H1 (cell line): Measurements from ENCODE around the gene PARP4. TPM values are rescaled to one million over a fixed set of nuclear protein-coding genes. Genes with fewer than 3 reads are reported as not detected.

Experiments
- CTCF ChIA-PET: fragments of 300-600 bp; sonication (Branson Sonifier 250); formaldehyde crosslinking; loops from one replicate; lab custom pipeline; 2021; ENCODE audit not compliant: partially characterized antibody; lab: Charles Lee
- POLR2A ChIA-PET: fragments of 300-600 bp; sonication (Branson Sonifier 250); formaldehyde crosslinking; loops from one replicate; lab custom pipeline; 2021; ENCODE audit warnings: inconsistent platforms; ENCODE audit not compliant: partially characterized antibody; lab: Charles Lee
- DNase-seq, 2 experiments: peaks; one replicate each; pipeline versions ENCODE4 v3.0.0 to v3.0.0-alpha.2; 2010 to 2022; ENCODE audit warnings: low spot score in 2 of 2, low read depth in 1 of 2, mixed read lengths in 1 of 2
- FAIRE-seq: peaks from 2 replicates; lab custom pipeline; 2011; peaks lifted over from hg19 to GRCh38; lab: Jason Lieb, UNC
- H2AFZ ChIP-seq: 2 replicates; pipeline ENCODE4 v1.8.1; 2012; ENCODE audit warnings: low read length, inconsistent platforms
- H2AK5ac ChIP-seq: 2 replicates; pipeline ENCODE4 v1.6.1; 2013; ENCODE audit warnings: low read depth, low read length
- H2BK120ac ChIP-seq: replicated peaks from 2 replicates; pipeline ENCODE3; 2013; ENCODE audit warnings: low read depth, low read length, inconsistent platforms
- H2BK12ac ChIP-seq: 2 replicates; pipeline ENCODE4 v1.6.1; 2013; ENCODE audit warnings: low read depth, low read length
- H2BK15ac ChIP-seq: 2 replicates; pipeline ENCODE4 v1.6.1; 2013; ENCODE audit warnings: low read length
- H2BK20ac ChIP-seq: 2 replicates; pipeline ENCODE4 v1.6.1; 2013; ENCODE audit warnings: low read length
- H2BK5ac ChIP-seq: 2 replicates; pipeline ENCODE4 v1.6.1; 2013; ENCODE audit warnings: low read depth, low read length
- H3K14ac ChIP-seq: 2 replicates; pipeline ENCODE4 v1.6.1; 2013; ENCODE audit warnings: inconsistent platforms; ENCODE audit not compliant: insufficient read length
- H3K18ac ChIP-seq: 2 replicates; pipeline ENCODE4 v1.6.1; 2013; ENCODE audit warnings: low read length; ENCODE audit errors: extremely low read depth
- H3K23ac ChIP-seq: 2 replicates; pipeline ENCODE4 v1.6.1; 2013; ENCODE audit warnings: inconsistent platforms; ENCODE audit not compliant: insufficient read length
- H3K23me2 ChIP-seq: 2 replicates; pipeline ENCODE4 v1.6.1; 2013; ENCODE audit warnings: low read depth, low read length
- H3K27ac ChIP-seq: 2 replicates; pipeline ENCODE4 v1.6.1; 2011; ENCODE audit warnings: low read depth, low read length, inconsistent platforms
- H3K27me3 ChIP-seq, 4 experiments: replicated peaks in 1 of 4; 1 replicate in 1 of 4; 2 replicates in 3 of 4; pipeline versions ENCODE4 v1.6.1 to v1.8.1; 2011 to 2013; ENCODE audit warnings: low read length in 3 of 4, mild to moderate bottlenecking in 3 of 4, inconsistent platforms in 2 of 4, mixed read lengths in 2 of 4, moderate library complexity in 1 of 4; ENCODE audit not compliant: control insufficient read depth in 3 of 4, insufficient read depth in 3 of 4; ENCODE audit errors: extremely low read depth in 1 of 4
- H3K36me3 ChIP-seq, 4 experiments: 2 replicates each; pipeline versions ENCODE4 v1.6.1 to v1.8.1; 2011 to 2013; ENCODE audit warnings: mild to moderate bottlenecking in 4 of 4, low read length in 3 of 4, moderate library complexity in 2 of 4, control low read depth in 1 of 4, inconsistent platforms in 1 of 4; ENCODE audit not compliant: insufficient read depth in 4 of 4, control insufficient read depth in 2 of 4
- H3K4ac ChIP-seq: replicated peaks from 2 replicates; pipeline ENCODE3; 2013; ENCODE audit warnings: low read length, low read depth, mixed read lengths, inconsistent platforms; ENCODE audit not compliant: insufficient read length
- H3K4me1 ChIP-seq, 4 experiments: replicated peaks in 1 of 4; 1 replicate in 1 of 4; 2 replicates in 3 of 4; pipeline versions ENCODE4 v1.6.1 to v1.8.1; 2011 to 2013; ENCODE audit warnings: low read length in 3 of 4, inconsistent platforms in 2 of 4, mixed read lengths in 1 of 4; ENCODE audit not compliant: insufficient read depth in 4 of 4, control insufficient read depth in 3 of 4
- H3K4me2 ChIP-seq, 2 experiments: 2 replicates each; pipeline versions ENCODE4 v1.6.1 to v1.8.1; 2011 to 2013; ENCODE audit warnings: low read depth in 2 of 2, low read length in 2 of 2, control low read depth in 1 of 2, inconsistent platforms in 1 of 2, mild to moderate bottlenecking in 1 of 2; ENCODE audit not compliant: insufficient read depth in 1 of 2
- H3K4me3 ChIP-seq, 4 experiments: fragments of 200-600, 300-600 bp in 1 of 4; sonication (generic), shearing (Covaris generic), sonication (Bioruptor Twin) in 1 of 4; 2 replicates each; pipeline versions ENCODE4 v1.5.1 to v1.8.1; 2011 to 2016; ENCODE audit warnings: low read length in 4 of 4, low read depth in 3 of 4, control low read depth in 2 of 4, inconsistent platforms in 2 of 4, mild to moderate bottlenecking in 2 of 4, mixed read lengths in 1 of 4, moderate library complexity in 1 of 4; ENCODE audit not compliant: insufficient read depth in 2 of 4; ENCODE audit errors: extremely low read depth in 1 of 4
- H3K56ac ChIP-seq: replicated peaks from 2 replicates; pipeline ENCODE3; 2013; ENCODE audit warnings: low read depth, mild to moderate bottlenecking, mixed read lengths, low read length, inconsistent platforms; ENCODE audit not compliant: insufficient read length
- H3K79me1 ChIP-seq: 2 replicates; pipeline ENCODE4 v1.6.1; 2013; ENCODE audit warnings: low read depth, low read length, control low read depth
- H3K79me2 ChIP-seq, 2 experiments: 2 replicates each; pipeline versions ENCODE4 v1.6.1 to v1.8.1; 2012 to 2013; ENCODE audit warnings: low read length in 2 of 2, mild to moderate bottlenecking in 2 of 2, inconsistent platforms in 1 of 2; ENCODE audit not compliant: insufficient read depth in 2 of 2, control insufficient read depth in 1 of 2
- H3K9ac ChIP-seq, 4 experiments: replicated peaks in 1 of 4; 1 replicate in 1 of 4; 2 replicates in 3 of 4; pipeline versions ENCODE4 v1.6.1 to v1.8.1; 2011 to 2013; ENCODE audit warnings: low read depth in 3 of 4, low read length in 3 of 4, control low read depth in 2 of 4, mild to moderate bottlenecking in 2 of 4, moderate library complexity in 2 of 4, inconsistent platforms in 1 of 4; ENCODE audit errors: extremely low read depth in 1 of 4
- H3K9me3 ChIP-seq, 2 experiments: 2 replicates each; pipeline versions ENCODE4 v1.6.1 to v1.8.1; 2012 to 2013; ENCODE audit warnings: mild to moderate bottlenecking in 2 of 2, moderate library complexity in 2 of 2, control low read depth in 1 of 2, inconsistent platforms in 1 of 2, low read depth in 1 of 2, low read length in 1 of 2, mixed read lengths in 1 of 2; ENCODE audit not compliant: insufficient read depth in 2 of 2
- H4K20me1 ChIP-seq, 2 experiments: replicated peaks in 1 of 2; 2 replicates each; pipeline versions ENCODE3 to v1.8.1; 2011 to 2013; ENCODE audit warnings: inconsistent platforms in 2 of 2, low read length in 2 of 2, mild to moderate bottlenecking in 1 of 2; ENCODE audit not compliant: insufficient read depth in 2 of 2, control insufficient read depth in 1 of 2
- H4K5ac ChIP-seq: 2 replicates; pipeline ENCODE4 v1.6.1; 2013; ENCODE audit warnings: low read length, low read depth, mixed read lengths, inconsistent platforms; ENCODE audit not compliant: insufficient read length
- H4K8ac ChIP-seq: 2 replicates; pipeline ENCODE4 v1.8.0; 2013; ENCODE audit warnings: mild to moderate bottlenecking, moderate library complexity, low read length, inconsistent platforms; ENCODE audit not compliant: insufficient read depth; ENCODE audit errors: extremely low read depth
- H4K91ac ChIP-seq: replicated peaks from 2 replicates; pipeline ENCODE3; 2013; ENCODE audit warnings: low read length, mixed read lengths, inconsistent platforms; ENCODE audit not compliant: insufficient read length
- BCL11A ChIP-seq, 2 experiments: IDR thresholded peaks; one replicate each; pipeline ENCODE4 v1.6.1; 2011; ENCODE audit warnings: low read depth in 2 of 2, low read length in 2 of 2, mild to moderate bottlenecking in 2 of 2
- CBX5 ChIP-seq: fragments of 300-800, 300-1000 bp; sonication (generic); IDR thresholded peaks from 2 replicates; pipeline ENCODE4 v1.7.1; 2016; ENCODE audit warnings: antibody characterized with exemption, low read length, low read depth
- CHD1 ChIP-seq: IDR thresholded peaks from 2 replicates; pipeline ENCODE4 v1.6.1; 2012; ENCODE audit warnings: low read depth, low read length, improper control_type of control experiment
- CHD2 ChIP-seq: IDR thresholded peaks from 2 replicates; pipeline ENCODE4 v1.6.1; 2012; ENCODE audit warnings: low read length, improper control_type of control experiment
- CTBP2 ChIP-seq: IDR thresholded peaks from 2 replicates; pipeline ENCODE4 v1.7.0; 2011; ENCODE audit warnings: borderline replicate concordance, mild to moderate bottlenecking, moderate library complexity, mixed read lengths, low read length; ENCODE audit not compliant: insufficient read depth, insufficient read length
- HDAC2 ChIP-seq, 2 experiments: fragments of 300-600 bp in 1 of 2; sonication (generic) in 1 of 2; IDR thresholded peaks; 2 replicates each; pipeline ENCODE4 v1.6.1; 2011 to 2012; ENCODE audit warnings: low read depth in 2 of 2, low read length in 2 of 2, mild to moderate bottlenecking in 2 of 2, moderate library complexity in 2 of 2, borderline replicate concordance in 1 of 2, inconsistent platforms in 1 of 2
- KDM4A ChIP-seq: IDR thresholded peaks from one replicate; pipeline ENCODE4 v1.7.1; 2012; ENCODE audit warnings: low read depth, mild to moderate bottlenecking, moderate library complexity, low read length, inconsistent platforms; ENCODE audit not compliant: severe bottlenecking
- RAD21 ChIP-seq, 2 experiments: IDR thresholded peaks in 1 of 2; conservative IDR thresholded peaks in 1 of 2; 2 replicates each; pipeline ENCODE4 v1.6.1; 2011; ENCODE audit warnings: low read depth in 2 of 2, low read length in 2 of 2, improper control_type of control experiment in 1 of 2, inconsistent platforms in 1 of 2, mild to moderate bottlenecking in 1 of 2, moderate library complexity in 1 of 2
- RFX5 ChIP-seq: IDR thresholded peaks from 2 replicates; pipeline ENCODE4 v1.6.1; 2011; ENCODE audit warnings: low read depth, low read length, improper control_type of control experiment, borderline replicate concordance
- SAP30 ChIP-seq: fragments of 300-600 bp; sonication (generic); IDR thresholded peaks from 2 replicates; pipeline ENCODE4 v1.7.1; 2012; ENCODE audit warnings: low read length, moderate library complexity, mild to moderate bottlenecking, inconsistent platforms; ENCODE audit not compliant: insufficient read depth, insufficient replicate concordance
- SIRT6 ChIP-seq: IDR thresholded peaks from one replicate; pipeline ENCODE4 v1.7.1; 2012; ENCODE audit warnings: low read length, inconsistent platforms
- SP1 ChIP-seq: IDR thresholded peaks from 2 replicates; pipeline ENCODE4 v1.6.1; 2011; ENCODE audit warnings: low read depth, low read length
- TCF12 ChIP-seq: IDR thresholded peaks from 2 replicates; pipeline ENCODE4 v1.6.1; 2011; ENCODE audit warnings: low read depth, mild to moderate bottlenecking, low read length
- YY1 ChIP-seq: IDR thresholded peaks from 2 replicates; pipeline ENCODE4 v1.6.1; 2011; ENCODE audit warnings: low read depth, mild to moderate bottlenecking, low read length
- ZNF274 ChIP-seq: IDR thresholded peaks from 2 replicates; pipeline ENCODE4 v1.7.0; 2012; ENCODE audit warnings: low read length, borderline replicate concordance; ENCODE audit errors: extremely low read depth
- WGBS, 2 experiments: shearing (Covaris generic) in 1 of 2; methylation state at CpG; one replicate each; pipeline versions ENCODE4 v1.1.6 to v1.1.7; 2013 to 2015; ENCODE audit warnings: low lambda C conversion rate in 2 of 2, mixed read lengths in 2 of 2, inconsistent platforms in 1 of 2, low coverage in 1 of 2, missing lambda C conversion rate in 1 of 2; ENCODE audit not compliant: insufficient replicate concordance in 2 of 2, insufficient coverage in 1 of 2, insufficient read length in 1 of 2; ENCODE audit errors: extremely low coverage in 1 of 2, missing lambda C conversion rate in 1 of 2; 5-methylcytosine and 5-hydroxymethylcytosine counted together
- polyA plus RNA-seq, 7 experiments: library from polyadenylated mRNA; depleted of rRNA in 3 of 7; stranded (reverse) in 5 of 7; unstranded in 2 of 7; fragments of >200 nt in 5 of 7; fragments of 200-250 nt in 2 of 7; gene quantifications; 1 replicate in 5 of 7; 2 replicates in 1 of 7; 4 replicates in 1 of 7; pipeline versions ENCODE4 v1.2.1 to v1.2.3, GENCODE V29; 2011 to 2013; ENCODE audit warnings: missing spikeins in 2 of 7, mixed read lengths in 2 of 7
- total RNA-seq: library from RNA; stranded (reverse); fragmentation: NEBNext Ultra II Directional; extraction: Animal tissue kit (Norgen Biotek cat#: 25700); gene quantifications from 2 replicates; pipeline ENCODE4 v1.2.1, GENCODE V29; 2021

PARP4 gene
- total and polyA plus RNA-seq, 2 of the 8 experiments (the other 6 are each of a cell fraction or from before 2014, with no cell fraction given), result 22.2 to 40.3 TPM

GRCh38 chr13:24557081-24557480, 44.5 kb upstream of the PARP4 start:
- Histone ChIP-seq H3K4me2 (no peak overlapping the region), H3K14ac (no peak overlapping the region), H2BK12ac (no peak overlapping the region), H3K79me2 (no peaks in the 10 kb centered on the region), H4K8ac (no peak overlapping the region), H3K27me3 (no peaks in the 10 kb centered on the region), H3K4ac (no peak overlapping the region), H3K9me3 (peaks cover 10 to 22% of the 10 kb centered on the region in 2 experiments; a peak in 3 of 4 replicates), H3K4me3 (no peak overlapping the region), H2AK5ac (no peak overlapping the region), H2BK20ac (no peak overlapping the region), H2BK5ac (no peak overlapping the region), H4K5ac (no peak overlapping the region), H4K20me1 (no peaks in the 10 kb centered on the region), H2BK120ac (no peak overlapping the region), H3K56ac (no peak overlapping the region), H4K91ac (no peak overlapping the region), H3K18ac (no peak overlapping the region), H2AFZ (no peak overlapping the region), H3K79me1 (no peaks in the 10 kb centered on the region), H3K4me1 (no peaks in the 10 kb centered on the region), H3K23me2 (no peaks in the 10 kb centered on the region; the same call in 1 of the 2 replicates), H3K23ac (no peak overlapping the region), H3K36me3 (peaks cover 0 to 5% (median 0%) of the 10 kb centered on the region in 4 experiments; a peak in 1 of 8 replicates), H2BK15ac (no peak overlapping the region), H3K27ac (no peak overlapping the region), H3K9ac (no peak overlapping the region)
- ChIA-PET CTCF (no interaction called here), POLR2A (no interaction called here)
- WGBS, 2 experiments, result 93% methylated on average over 5 of the region's 5 CpGs; no CpG with 5 or more reads in 1 of the 2 experiments
- no peak for FAIRE-seq
- DNase-seq, result no peak
- TF ChIP-seq BCL11A (IDR thresholded peaks at IDR 0.05; ENCODE audit: low read depth in 2 of 2, low read length in 2 of 2) (no peak), SAP30 (no peak), RFX5 (no peak), SIRT6 (no peak), ZNF274 (no peak), SP1 (no peak), KDM4A (no peak), CTBP2 (no peak), TCF12 (no peak), CBX5 (no peak), HDAC2 (IDR thresholded peaks at IDR 0.05; ENCODE audit: borderline replicate concordance in 1 of 2, low read depth in 2 of 2, low read length in 2 of 2) (no peak), CHD1 (no peak), YY1 (no peak), CHD2 (no peak), RAD21 (IDR thresholded peaks at IDR 0.05 in 1 of 2, conservative IDR thresholded peaks at IDR 0.05 in 1 of 2; ENCODE audit: low read depth in 2 of 2, low read length in 2 of 2) (no peak)
